Adipose tissue (tissue), 3 donors: Measurements from ENCODE around the gene SPANXD. TPM values are rescaled to one million over a fixed set of nuclear protein-coding genes. Genes with fewer than 3 reads are reported as not detected.
"Not testable (repeated sequence)": the region's sequence is repeated elsewhere in the genome, so short reads cannot be mapped to it uniquely, and the experiment has no call there.

ENCODE experiments used
- H3K27ac ChIP-seq: one replicate; pipeline ENCODE4 v1.5.1; 2013; ENCODE audit warnings: low read depth, low read length
- WGBS, 3 donors: extraction: QIAGEN DNeasy Blood & Tissue Kit; methylation state at CpG; one replicate each; pipeline ENCODE4 v1.1.7; 2013; 5-methylcytosine and 5-hydroxymethylcytosine counted together
- polyA plus RNA-seq, 3 donors: library from polyadenylated mRNA; stranded (reverse); fragments of 200-250 nt; gene quantifications; one replicate each; pipeline ENCODE4 v1.2.3, GENCODE V29; 2013
- donor health status: healthy with polysubstance abuse.
- donor health status: Bipolar disorder and iron deficiency.
- donor health status: healthy.

The SPANXD gene
- not detected for polyA plus RNA-seq

- H3K27ac ChIP-seq = not testable (repeated sequence)
- 71 to 100% methylated on average over 1 to 2 of the region's 8 CpGs; no CpG with 5 or more reads in 1 of the 3 donors for WGBS, 3 donors
Measured at GRCh38 chrX:141698639-141699038, at the start of gene SPANXD. SPANXD (minus strand) TSS chrX:141698739; CDS start chrX:141698405, 334 bp downstream.

- 66 to 75% (median 75%) methylated on average over 3 of the region's 3 CpGs for WGBS, 3 donors
- H3K27ac ChIP-seq = no peak overlapping the region
Measured at GRCh38 chrX:141742666-141743065, 44.1 kb upstream of the SPANXD start.

GRCh38 chrX:141736656-141737055 lies 38.1 kb upstream of the SPANXD start:
- 71 to 87% (median 79%) methylated on average over 3 of the region's 3 CpGs for WGBS, 3 donors
- H3K27ac ChIP-seq = no peak overlapping the region

- WGBS, 3 donors = 36 to 62% (median 39%) methylated on average over 2 of the region's 2 CpGs
- H3K27ac ChIP-seq = no peak overlapping the region
Measured at GRCh38 chrX:141733371-141733770, 34.8 kb upstream of the SPANXD start.

- WGBS, 3 donors = 60 to 84% (median 73%) methylated on average over 2 of the region's 2 CpGs
- no peak overlapping the region for H3K27ac ChIP-seq
Measured at GRCh38 chrX:141732031-141732430, 33.5 kb upstream of the SPANXD start.

- no peak overlapping the region for H3K27ac ChIP-seq
- WGBS, 3 donors = 51 to 71% (median 59%) methylated on average over 3 of the region's 3 CpGs
Measured at GRCh38 chrX:141724186-141724585, 25.6 kb upstream of the SPANXD start.

GRCh38 chrX:141714680-141715079 lies 16.1 kb upstream of the SPANXD start:
- no peak overlapping the region for H3K27ac ChIP-seq
- WGBS, 3 donors = 48 to 66% (median 61%) methylated on average over 3 of the region's 3 CpGs

- 69 to 72% (median 71%) methylated on average over 4 of the region's 4 CpGs for WGBS, 3 donors
- H3K27ac ChIP-seq = no peak overlapping the region
Measured at GRCh38 chrX:141701072-141701471, 2.5 kb upstream of the SPANXD start.

GRCh38 chrX:141673946-141674345 lies 24.6 kb downstream of the SPANXD start:
- 65 to 78% (median 65%) methylated on average over 2 of the region's 2 CpGs for WGBS, 3 donors
- H3K27ac ChIP-seq = no peak overlapping the region

- WGBS, 3 donors = 46 to 86% (median 77%) methylated on average over 1 of the region's 1 CpG
- H3K27ac ChIP-seq = no peak overlapping the region
Measured at GRCh38 chrX:141669689-141670088, 28.9 kb downstream of the SPANXD start.

- 50 to 70% (median 69%) methylated on average over 4 of the region's 4 CpGs for WGBS, 3 donors
Measured at GRCh38 chrX:141668371-141668770, 30.2 kb downstream of the SPANXD start.

GRCh38 chrX:141662781-141663180 lies 35.8 kb downstream of the SPANXD start:
- 48 to 73% (median 60%) methylated on average over 6 of the region's 6 CpGs for WGBS, 3 donors
- no peak overlapping the region for H3K27ac ChIP-seq

More at GRCh38 chrX:141668371-141668770, 30.2 kb downstream of the SPANXD start:
- no peak overlapping the region for H3K27ac ChIP-seq

- WGBS, 3 donors = 71 to 75% (median 75%) methylated on average over 5 of the region's 5 CpGs
Measured at GRCh38 chrX:141652286-141652685, 46.3 kb downstream of the SPANXD start.

More at GRCh38 chrX:141652286-141652685, 46.3 kb downstream of the SPANXD start:
- no peak overlapping the region for H3K27ac ChIP-seq

Other genes starting within 250 kb of the SPANXD start
- not detected for gene SPANXA1, start 114.0 kb downstream of the SPANXD start, polyA plus RNA-seq
- not detected for gene SPANXA2, start 109.0 kb downstream of the SPANXD start, polyA plus RNA-seq
- gene MAGEC3, start 139.6 kb upstream of the SPANXD start, polyA plus RNA-seq = not detected
- gene MAGEC1, start 205.2 kb upstream of the SPANXD start, polyA plus RNA-seq = not detected